ENCODE measurements around the gene GATA6.

GATA6 gene

DNA sequence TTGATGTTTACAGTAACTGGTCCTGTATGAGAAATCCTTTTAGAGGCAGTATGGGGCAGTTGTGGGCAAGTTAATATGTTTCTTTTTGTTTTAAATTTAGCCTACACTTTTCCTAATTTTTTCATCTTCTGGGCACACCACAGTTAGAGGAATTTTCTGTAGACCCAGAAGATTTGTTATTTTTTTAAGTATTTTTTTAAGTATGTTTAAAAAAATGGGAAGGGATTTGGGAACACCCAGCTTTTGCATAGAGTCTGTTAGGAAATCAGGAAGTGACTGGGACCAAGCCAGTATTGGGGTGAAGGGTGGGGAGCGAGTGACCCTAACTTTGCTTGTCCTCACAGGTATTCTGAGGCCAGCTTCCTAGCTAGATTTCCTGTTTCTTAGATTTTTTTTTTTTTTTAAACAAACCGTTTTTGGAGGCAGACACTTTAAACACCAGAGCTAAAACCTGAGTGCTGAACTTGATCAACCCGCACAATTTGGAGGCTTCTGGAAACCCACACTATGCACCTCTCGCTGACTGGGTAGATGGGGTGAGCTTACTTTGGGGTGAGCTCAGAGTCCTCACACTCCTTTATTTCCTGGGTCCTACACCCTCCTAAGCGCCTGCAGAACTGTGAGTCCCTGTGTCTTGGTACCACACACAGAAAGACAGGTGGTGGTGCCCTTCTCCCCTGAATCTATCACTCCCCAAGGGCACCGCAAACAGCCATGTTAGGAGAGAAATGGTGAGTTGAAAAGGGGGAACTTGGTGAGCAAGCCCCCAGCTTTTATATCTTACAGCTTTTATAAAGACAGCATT lies 5.2 kb downstream of the GATA6 start:
- Histone ChIP-seq H3K27me3 (ENCODE audit: low read length) (no peaks in the 10 kb centered on the region), H3K36me3 (ENCODE audit: low read length) (no peaks in the 10 kb centered on the region), H3K27ac (ENCODE audit: low read depth, low read length) (no peak overlapping the region), H3K4me2 (ENCODE audit: low read depth, low read length, poor library complexity, severe bottlenecking) (no peak overlapping the region), H2AFZ (ENCODE audit: low read depth, low read length, severe bottlenecking) (no peak overlapping the region), H3F3A (ENCODE audit: insufficient read depth) (no peaks in the 10 kb centered on the region), H3K79me2 (ENCODE audit: insufficient read depth, low read length) (no peaks in the 10 kb centered on the region), H3K9me2 (replicated peaks; ENCODE audit: insufficient read depth, low read length) (no peaks in the 10 kb centered on the region), H3K4me3 (ENCODE audit: insufficient read depth, low read length, poor library complexity, severe bottlenecking) (no peak overlapping the region), H4K20me1 (ENCODE audit: low read depth, low read length) (no peaks in the 10 kb centered on the region), H3K9me3 (ENCODE audit: insufficient read depth, low read length) (no peaks in the 10 kb centered on the region), H3K9ac (ENCODE audit: low read length) (no peak overlapping the region)
- no peak for TF ChIP-seq EZH2phosphoT487 (conservative IDR thresholded peaks at IDR 0.05; ENCODE audit: low read length)
- TF ChIP-seq, protein P1, sequence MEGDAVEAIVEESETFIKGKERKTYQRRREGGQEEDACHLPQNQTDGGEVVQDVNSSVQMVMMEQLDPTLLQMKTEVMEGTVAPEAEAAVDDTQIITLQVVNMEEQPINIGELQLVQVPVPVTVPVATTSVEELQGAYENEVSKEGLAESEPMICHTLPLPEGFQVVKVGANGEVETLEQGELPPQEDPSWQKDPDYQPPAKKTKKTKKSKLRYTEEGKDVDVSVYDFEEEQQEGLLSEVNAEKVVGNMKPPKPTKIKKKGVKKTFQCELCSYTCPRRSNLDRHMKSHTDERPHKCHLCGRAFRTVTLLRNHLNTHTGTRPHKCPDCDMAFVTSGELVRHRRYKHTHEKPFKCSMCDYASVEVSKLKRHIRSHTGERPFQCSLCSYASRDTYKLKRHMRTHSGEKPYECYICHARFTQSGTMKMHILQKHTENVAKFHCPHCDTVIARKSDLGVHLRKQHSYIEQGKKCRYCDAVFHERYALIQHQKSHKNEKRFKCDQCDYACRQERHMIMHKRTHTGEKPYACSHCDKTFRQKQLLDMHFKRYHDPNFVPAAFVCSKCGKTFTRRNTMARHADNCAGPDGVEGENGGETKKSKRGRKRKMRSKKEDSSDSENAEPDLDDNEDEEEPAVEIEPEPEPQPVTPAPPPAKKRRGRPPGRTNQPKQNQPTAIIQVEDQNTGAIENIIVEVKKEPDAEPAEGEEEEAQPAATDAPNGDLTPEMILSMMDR (IDR thresholded peaks at IDR 0.05; ENCODE audit: insufficient read depth, low read length, poor library complexity, severe bottlenecking), result no peak

DNA sequence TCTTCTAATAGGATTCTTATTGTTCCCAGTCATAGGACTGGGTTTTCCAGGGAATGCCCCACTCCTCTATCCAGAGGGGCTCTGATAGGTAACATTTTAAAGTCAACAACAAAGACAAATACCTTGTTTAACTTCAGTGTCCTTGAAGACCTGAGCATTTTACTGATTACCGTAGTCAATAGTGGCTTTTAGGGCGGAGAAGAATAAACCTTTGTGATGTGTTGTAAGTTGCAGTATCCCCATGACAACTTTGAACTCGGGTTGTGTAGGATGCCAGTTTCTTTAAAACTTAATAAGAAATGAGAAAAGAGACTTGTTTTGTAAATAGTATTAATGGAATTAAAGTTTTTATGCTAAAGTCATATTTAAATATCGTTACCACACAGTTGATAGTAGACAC lies 6.0 kb downstream of the GATA6 start:
- Histone ChIP-seq H3K4me2 (ENCODE audit: low read depth, low read length, poor library complexity, severe bottlenecking) (no peak overlapping the region), H3K36me3 (ENCODE audit: low read length) (no peaks in the 10 kb centered on the region), H3K4me3 (ENCODE audit: insufficient read depth, low read length, poor library complexity, severe bottlenecking) (no peak overlapping the region)

DNA sequence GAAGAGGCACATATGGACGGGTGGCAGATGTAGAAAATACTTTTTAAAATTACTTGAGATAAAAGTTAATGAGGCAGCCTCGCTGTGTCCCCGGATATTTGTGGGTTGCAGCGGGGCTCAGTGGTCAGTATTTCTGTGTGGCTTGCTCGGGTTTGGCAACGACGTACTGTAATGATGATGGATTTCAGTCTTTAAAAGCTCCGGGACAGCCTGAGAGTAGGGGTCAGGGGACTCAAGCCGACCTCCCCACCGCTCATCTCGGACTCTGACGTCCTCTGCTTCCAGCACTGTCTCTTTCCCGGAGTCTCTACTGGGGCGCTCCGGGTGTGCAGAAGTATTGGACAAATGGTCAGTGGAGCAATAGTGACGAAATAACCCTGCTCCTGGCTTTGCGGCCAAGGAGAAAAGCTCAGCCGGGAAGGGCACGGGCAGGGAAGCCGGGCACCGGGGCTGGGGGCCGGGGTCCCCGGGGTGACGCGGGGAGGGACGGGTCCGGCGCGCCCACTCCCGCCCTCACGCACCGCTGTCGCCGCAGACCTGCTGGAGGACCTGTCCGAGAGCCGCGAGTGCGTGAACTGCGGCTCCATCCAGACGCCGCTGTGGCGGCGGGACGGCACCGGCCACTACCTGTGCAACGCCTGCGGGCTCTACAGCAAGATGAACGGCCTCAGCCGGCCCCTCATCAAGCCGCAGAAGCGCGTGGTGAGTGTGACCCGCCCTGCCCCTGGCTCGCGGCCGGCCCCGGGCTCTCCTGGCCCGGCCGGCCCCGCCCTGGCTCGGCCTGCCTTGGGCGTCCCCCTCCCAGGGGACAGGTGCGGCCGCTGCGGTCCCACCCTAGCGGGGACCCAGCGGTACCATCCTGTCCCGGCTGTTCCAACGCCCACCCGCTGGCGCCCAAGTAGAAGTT lies 7.3 kb downstream of the GATA6 start:
- Histone ChIP-seq H4K20me1 (ENCODE audit: low read depth, low read length) (no peaks in the 10 kb centered on the region), H3K4me3 (ENCODE audit: insufficient read depth, low read length, poor library complexity, severe bottlenecking) (no peak overlapping the region), H3K79me2 (ENCODE audit: insufficient read depth, low read length) (no peaks in the 10 kb centered on the region), H2AFZ (ENCODE audit: low read depth, low read length, severe bottlenecking) (no peak overlapping the region), H3K4me2 (ENCODE audit: low read depth, low read length, poor library complexity, severe bottlenecking) (no peak overlapping the region), H3K9me3 (ENCODE audit: insufficient read depth, low read length) (no peaks in the 10 kb centered on the region), H3K9me2 (replicated peaks; ENCODE audit: insufficient read depth, low read length) (no peaks in the 10 kb centered on the region), H3K9ac (ENCODE audit: low read length) (no peak overlapping the region), H3F3A (ENCODE audit: insufficient read depth) (no peaks in the 10 kb centered on the region), H3K27ac (ENCODE audit: low read depth, low read length) (no peak overlapping the region), H3K36me3 (ENCODE audit: low read length) (no peaks in the 10 kb centered on the region), H3K27me3 (ENCODE audit: low read length) (no peaks in the 10 kb centered on the region)
- TF ChIP-seq, protein P1 (IDR thresholded peaks at IDR 0.05; ENCODE audit: insufficient read depth, low read length, poor library complexity, severe bottlenecking), result no peak
- TF ChIP-seq EZH2phosphoT487 (conservative IDR thresholded peaks at IDR 0.05; ENCODE audit: low read length), result no peak

More for the DNA sequence above, 6.0 kb downstream of the GATA6 start:
- Histone ChIP-seq H3K9me2 (replicated peaks; ENCODE audit: insufficient read depth, low read length) (no peaks in the 10 kb centered on the region), H3K9me3 (ENCODE audit: insufficient read depth, low read length) (no peaks in the 10 kb centered on the region), H3K79me2 (ENCODE audit: insufficient read depth, low read length) (no peaks in the 10 kb centered on the region), H2AFZ (ENCODE audit: low read depth, low read length, severe bottlenecking) (no peak overlapping the region), H3K27me3 (ENCODE audit: low read length) (no peaks in the 10 kb centered on the region), H3F3A (ENCODE audit: insufficient read depth) (no peaks in the 10 kb centered on the region), H3K27ac (ENCODE audit: low read depth, low read length) (no peak overlapping the region), H4K20me1 (ENCODE audit: low read depth, low read length) (no peaks in the 10 kb centered on the region), H3K9ac (ENCODE audit: low read length) (no peak overlapping the region)
- TF ChIP-seq, protein P1 (IDR thresholded peaks at IDR 0.05; ENCODE audit: insufficient read depth, low read length, poor library complexity, severe bottlenecking), result no peak
- TF ChIP-seq EZH2phosphoT487 (conservative IDR thresholded peaks at IDR 0.05; ENCODE audit: low read length), result no peak
